Right atrium auricular region (tissue), 2 donors: ENCODE measurements around the gene DIABLO. TPM values are rescaled to one million over a fixed set of nuclear protein-coding genes. Genes with fewer than 3 reads are reported as not detected.

Source experiments
- DNase-seq: peaks from one replicate; pipeline ENCODE4 v3.0.0-alpha.2; 2019; ENCODE audit warnings: low spot score
- H3K27ac ChIP-seq, 2 donors: fragments of 200-600 bp; sonication (generic); 1 replicate in 1 of 2; 2 replicates in 1 of 2; pipeline ENCODE4 v1.5.1; 2016 to 2019
- H3K27me3 ChIP-seq, 2 donors: fragments of 200-600 bp; sonication (generic); one replicate each; pipeline versions ENCODE4 v1.5.1 to v1.6.0; 2017 to 2019
- H3K36me3 ChIP-seq: fragments of 200-600 bp; sonication (generic); one replicate; pipeline ENCODE4 v1.5.1; 2016
- H3K4me1 ChIP-seq, 2 donors: fragments of 200-600 bp; sonication (generic); one replicate each; pipeline versions ENCODE4 v1.5.1 to v1.6.0; 2017 to 2019
- H3K4me3 ChIP-seq, 2 donors: fragments of 200-600 bp; sonication (generic); 1 replicate in 1 of 2; 2 replicates in 1 of 2; pipeline ENCODE4 v1.5.1; 2017 to 2019; ENCODE audit warnings: mild to moderate bottlenecking in 1 of 2, moderate library complexity in 1 of 2
- H3K9me3 ChIP-seq, 2 donors: fragments of 200-600 bp; sonication (generic); one replicate each; pipeline ENCODE4 v1.5.1; 2019
- CTCF ChIP-seq, 2 donors: fragments of 200-600 bp; sonication (generic); IDR thresholded peaks; one replicate each; pipeline ENCODE4 v1.5.1; 2019; ENCODE audit warnings: antibody characterized with exemption in 2 of 2
- total RNA-seq, 2 donors: library from RNA; depleted of rRNA; stranded (reverse); fragments of >200 nt; gene quantifications; one replicate each; pipeline ENCODE4 v1.1.0, GENCODE V29; 2016

DIABLO gene
- total RNA-seq, 2 donors from 2014 or later = 36.9 to 55.0 TPM

- TF ChIP-seq CTCF (IDR thresholded peaks at IDR 0.05) = no peak
- Histone ChIP-seq H3K27me3 (no peaks in the 10 kb centered on the region), H3K27ac (no peak overlapping the region)
Observed at GRCh38 chr12:122167356-122167925, 58.4 kb downstream of the DIABLO start.

GRCh38 chr12:122166422-122167349 is 59.2 kb downstream of the DIABLO start:
- H3K36me3 ChIP-seq = no peaks in the 10 kb centered on the region
- no peaks in the 10 kb centered on the region for H3K4me1 ChIP-seq
- H3K27me3 ChIP-seq = no peaks in the 10 kb centered on the region
- no peak for TF ChIP-seq CTCF (IDR thresholded peaks at IDR 0.05)
- no peak for DNase-seq
- no peak overlapping the region for H3K4me3 ChIP-seq
- no peaks in the 10 kb centered on the region for H3K9me3 ChIP-seq
- no peak overlapping the region for H3K27ac ChIP-seq

More at GRCh38 chr12:122167356-122167925, 58.4 kb downstream of the DIABLO start:
- no peaks in the 10 kb centered on the region for H3K36me3 ChIP-seq
- no peak for DNase-seq
- no peaks in the 10 kb centered on the region for H3K4me1 ChIP-seq
- no peak overlapping the region for H3K4me3 ChIP-seq
- H3K9me3 ChIP-seq = no peaks in the 10 kb centered on the region

- Histone ChIP-seq H3K36me3 (no peaks in the 10 kb centered on the region), H3K4me3 (no peak overlapping the region), H3K9me3 (no peaks in the 10 kb centered on the region), H3K27me3 (no peaks in the 10 kb centered on the region), H3K27ac (no peak overlapping the region), H3K4me1 (no peaks in the 10 kb centered on the region)
- no peak for TF ChIP-seq CTCF (IDR thresholded peaks at IDR 0.05)
- no peak for DNase-seq
Observed at GRCh38 chr12:122162976-122163375, 62.9 kb downstream of the DIABLO start.

GRCh38 chr12:122161682-122162081 is 64.2 kb downstream of the DIABLO start:
- TF ChIP-seq CTCF (IDR thresholded peaks at IDR 0.05) = no peak
- Histone ChIP-seq H3K27ac (no peak overlapping the region), H3K4me1 (no peaks in the 10 kb centered on the region), H3K27me3 (no peaks in the 10 kb centered on the region), H3K36me3 (no peaks in the 10 kb centered on the region), H3K9me3 (no peaks in the 10 kb centered on the region), H3K4me3 (no peak overlapping the region)
- DNase-seq = no peak

- no peak for DNase-seq
- Histone ChIP-seq H3K27me3 (no peaks in the 10 kb centered on the region), H3K4me3 (no peak overlapping the region), H3K9me3 (no peaks in the 10 kb centered on the region), H3K4me1 (no peaks in the 10 kb centered on the region), H3K36me3 (no peaks in the 10 kb centered on the region), H3K27ac (no peak overlapping the region)
- TF ChIP-seq CTCF (IDR thresholded peaks at IDR 0.05) = no peak
Observed at GRCh38 chr12:122160761-122161160, 65.1 kb downstream of the DIABLO start.
